ENCODE results near the gene RIMBP3B.
"Not testable (repeated sequence)": the region's sequence is repeated elsewhere in the genome, so short reads cannot be mapped to it uniquely, and the experiment has no call there.

GRCh38 chr22:21383701-21384467 lies at the start of gene RIMBP3B:
- TF ChIP-seq CTCF (IDR thresholded peaks at IDR 0.05 in 8 of 11, conservative IDR thresholded peaks at IDR 0.05 in 3 of 11); POLR2AphosphoS5 (IDR thresholded peaks at IDR 0.05); POLR2A (IDR thresholded peaks at IDR 0.05): not testable (repeated sequence)

All from spleen (tissue), 7 donors.